HepG2 (cell line): ENCODE data around the gene ADD2.

Experiments
- ZBTB33 ChIP-seq: sonication (generic); formaldehyde crosslinking; IDR thresholded peaks from 2 replicates; pipeline ENCODE4 v1.4.0; 2020; ENCODE audit warnings: missing genetic modification reagents
- TF ChIP-seq, protein P1 (sequence below): sonication (generic); formaldehyde crosslinking; IDR thresholded peaks from 2 replicates; pipeline ENCODE4 v1.8.1; 2023; ENCODE audit warnings: missing genetic modification reagents, inconsistent platforms, borderline replicate concordance

GRCh38 chr2:70708376-70709199 lies 59.4 kb downstream of the ADD2 start:
- no peak for TF ChIP-seq ZBTB33
- TF ChIP-seq, protein P1, sequence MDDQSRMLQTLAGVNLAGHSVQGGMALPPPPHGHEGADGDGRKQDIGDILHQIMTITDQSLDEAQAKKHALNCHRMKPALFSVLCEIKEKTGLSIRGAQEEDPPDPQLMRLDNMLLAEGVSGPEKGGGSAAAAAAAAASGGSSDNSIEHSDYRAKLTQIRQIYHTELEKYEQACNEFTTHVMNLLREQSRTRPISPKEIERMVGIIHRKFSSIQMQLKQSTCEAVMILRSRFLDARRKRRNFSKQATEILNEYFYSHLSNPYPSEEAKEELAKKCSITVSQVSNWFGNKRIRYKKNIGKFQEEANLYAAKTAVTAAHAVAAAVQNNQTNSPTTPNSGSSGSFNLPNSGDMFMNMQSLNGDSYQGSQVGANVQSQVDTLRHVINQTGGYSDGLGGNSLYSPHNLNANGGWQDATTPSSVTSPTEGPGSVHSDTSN (CRISPR knock-in tag): no peak
